Pons (tissue), 1 donor: Measurements from ENCODE around the gene ZMAT5.

Experiments used
- DNase-seq: peaks from one replicate; pipeline ENCODE4 v3.0.0-alpha.2; 2016; ENCODE audit warnings: low spot score

Gene ZMAT5

DNA sequence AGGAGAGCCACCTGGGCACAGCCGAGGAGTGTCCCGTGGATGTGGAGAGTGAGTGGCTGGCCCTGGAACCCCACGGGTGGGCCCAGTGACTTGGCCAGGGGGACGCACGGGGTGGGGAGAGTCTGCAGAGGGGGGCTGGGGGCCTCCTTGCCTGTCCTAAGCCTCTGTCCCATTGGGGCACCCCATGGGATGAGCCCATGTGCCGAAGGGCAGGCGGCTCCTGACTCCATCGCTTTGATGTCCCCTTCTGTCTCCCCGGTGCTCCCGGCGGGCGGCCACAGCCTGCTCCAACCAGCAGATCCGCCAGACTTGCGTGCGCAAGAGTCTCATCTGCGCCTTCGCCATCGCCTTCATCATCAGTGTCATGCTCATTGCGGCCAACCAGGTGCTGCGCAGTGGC lies 37.6 kb downstream of the ZMAT5 start:
- no peak for DNase-seq

GRCh38 chr22:29727131-29727523 lies 39.7 kb downstream of the ZMAT5 start:
- DNase-seq = no peak

DNA sequence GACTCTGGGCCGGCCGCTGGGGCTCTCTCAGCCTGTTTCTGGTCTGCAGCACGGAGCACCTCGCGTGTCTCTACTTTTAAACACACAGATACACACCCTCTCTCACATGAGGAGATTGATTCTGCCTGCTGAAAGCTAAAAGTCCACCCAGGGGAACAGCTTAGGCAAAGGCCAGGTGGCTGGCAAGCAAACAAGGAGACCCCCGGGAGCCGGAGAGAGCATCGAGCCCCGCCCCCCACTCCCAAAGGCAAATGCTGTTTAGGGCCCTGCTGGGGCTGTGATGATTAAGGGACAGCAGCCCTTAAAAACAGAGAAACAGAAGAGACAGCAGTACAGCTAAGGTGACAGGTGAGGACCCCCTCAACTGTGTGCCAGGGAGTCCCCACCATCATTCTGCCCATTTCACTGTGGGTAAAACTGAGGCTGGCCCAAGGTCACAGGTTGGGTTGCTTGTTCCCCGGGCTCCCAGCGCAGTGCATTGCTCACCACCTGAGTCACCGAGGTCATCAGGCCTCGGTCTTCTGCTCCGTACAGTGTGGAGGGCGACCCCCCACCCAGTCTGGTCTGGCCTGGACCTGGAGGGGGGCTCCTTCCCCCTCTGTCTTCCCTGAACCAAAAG lies 40.2 kb downstream of the ZMAT5 start:
- no peak for DNase-seq

DNA sequence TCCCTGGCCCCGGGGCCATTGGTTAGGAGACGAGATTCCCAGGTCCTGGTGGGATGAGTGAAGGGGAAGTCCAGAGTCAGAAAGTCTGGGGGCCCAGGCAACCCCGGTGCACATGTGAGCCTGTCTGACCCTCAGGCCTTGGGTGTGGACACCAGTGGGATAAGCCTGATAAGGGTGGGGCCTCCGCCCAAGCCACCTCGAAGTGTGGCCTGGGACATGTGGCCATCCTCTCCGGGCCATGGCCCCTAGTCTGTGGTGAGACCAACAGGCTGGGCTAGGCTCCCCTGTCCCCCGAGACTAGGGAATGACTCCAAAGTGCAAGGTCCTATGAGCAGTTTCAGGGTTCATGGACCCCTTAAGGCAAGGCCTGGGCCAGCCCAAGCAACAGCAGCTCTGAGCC lies 40.7 kb downstream of the ZMAT5 start:
- no peak for DNase-seq

DNA sequence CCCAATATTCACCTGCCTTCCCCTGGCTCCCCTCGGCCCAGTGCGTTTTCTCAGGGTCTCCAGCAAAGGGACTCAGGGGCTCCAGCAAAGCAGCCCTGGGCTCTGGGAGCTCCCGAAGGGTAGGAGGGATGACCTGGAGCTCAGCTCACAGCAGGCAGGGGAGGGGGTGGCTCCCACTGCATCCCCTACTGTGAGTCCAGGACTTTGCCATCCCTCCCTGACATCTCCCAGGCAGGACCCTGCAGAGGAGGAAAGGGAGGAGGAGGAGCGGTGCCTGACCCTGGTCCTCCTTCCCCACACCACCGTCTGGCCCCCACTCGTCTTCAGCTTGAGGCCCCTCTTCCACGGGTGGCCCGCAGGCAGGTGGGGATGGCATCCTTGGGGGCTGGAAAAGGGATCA lies 42.0 kb downstream of the ZMAT5 start:
- no peak for DNase-seq

DNA sequence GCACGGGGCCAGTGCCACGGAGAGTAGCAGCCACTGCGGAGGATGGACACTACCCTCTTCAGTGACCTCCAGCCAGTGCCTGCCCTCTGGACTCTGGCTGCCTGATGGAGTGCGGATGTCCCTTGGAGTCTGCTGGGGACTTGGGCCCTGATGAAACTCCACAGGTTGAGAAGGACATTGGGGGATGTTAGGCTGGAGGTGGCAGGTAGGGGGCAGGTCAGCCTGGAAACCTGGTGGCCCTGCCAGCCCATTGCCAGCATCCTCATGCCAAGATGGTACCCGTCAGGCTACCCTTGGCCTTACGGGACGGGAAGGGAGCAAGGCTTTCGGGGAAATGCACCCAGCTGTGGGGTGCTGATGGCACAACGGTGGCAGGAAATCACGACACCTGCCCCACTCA lies 43.0 kb downstream of the ZMAT5 start:
- DNase-seq = no peak

DNA sequence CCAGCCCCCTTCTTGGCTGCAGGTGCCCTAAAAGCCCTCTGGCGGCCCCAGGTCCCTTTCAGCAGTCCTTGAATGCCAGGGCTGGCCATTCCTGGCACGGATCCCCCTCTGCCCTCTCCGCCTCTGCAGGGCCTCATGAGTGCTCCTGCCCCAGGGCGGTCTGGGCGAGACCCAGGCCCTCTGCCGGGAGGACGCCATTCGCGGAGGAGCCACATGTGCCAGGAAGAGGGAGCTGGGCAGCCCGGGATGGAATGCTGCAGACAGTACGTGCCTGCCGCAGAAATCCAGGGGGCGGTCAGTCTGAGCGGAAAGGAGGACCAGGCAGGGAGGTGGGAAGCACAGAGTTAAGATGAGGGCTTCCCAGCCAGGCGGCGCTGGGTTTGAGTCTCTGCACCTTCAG lies 44.2 kb downstream of the ZMAT5 start:
- DNase-seq = no peak

GRCh38 chr22:29722151-29722550 lies 44.7 kb downstream of the ZMAT5 start:
- no peak for DNase-seq

DNA sequence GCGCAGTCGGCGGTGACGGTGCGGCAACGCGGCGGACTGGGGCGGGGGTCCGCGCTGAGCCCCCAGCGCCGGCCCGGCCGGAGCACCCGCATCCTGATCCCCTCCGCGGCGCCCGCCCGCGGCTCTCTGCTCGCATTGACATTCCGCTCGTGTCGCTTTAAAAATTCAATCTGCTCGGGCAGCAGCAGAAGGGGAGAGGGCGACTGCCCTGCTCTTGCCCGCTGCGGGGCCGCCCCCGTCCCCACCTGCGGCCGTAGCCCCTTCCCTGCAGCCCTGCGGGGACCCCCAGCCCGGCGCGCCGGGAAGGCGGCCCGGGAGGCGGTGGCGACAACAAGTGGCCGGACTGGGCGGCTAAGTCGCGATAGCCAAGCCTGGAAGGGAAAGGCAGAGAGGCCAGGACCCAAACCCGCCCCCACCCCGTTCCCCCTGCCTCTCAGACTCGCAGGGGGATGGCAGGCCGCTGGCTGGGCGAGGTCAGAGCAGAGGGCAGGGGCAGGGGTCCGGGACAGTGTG lies 45.9 kb downstream of the ZMAT5 start:
- DNase-seq = no peak

DNA sequence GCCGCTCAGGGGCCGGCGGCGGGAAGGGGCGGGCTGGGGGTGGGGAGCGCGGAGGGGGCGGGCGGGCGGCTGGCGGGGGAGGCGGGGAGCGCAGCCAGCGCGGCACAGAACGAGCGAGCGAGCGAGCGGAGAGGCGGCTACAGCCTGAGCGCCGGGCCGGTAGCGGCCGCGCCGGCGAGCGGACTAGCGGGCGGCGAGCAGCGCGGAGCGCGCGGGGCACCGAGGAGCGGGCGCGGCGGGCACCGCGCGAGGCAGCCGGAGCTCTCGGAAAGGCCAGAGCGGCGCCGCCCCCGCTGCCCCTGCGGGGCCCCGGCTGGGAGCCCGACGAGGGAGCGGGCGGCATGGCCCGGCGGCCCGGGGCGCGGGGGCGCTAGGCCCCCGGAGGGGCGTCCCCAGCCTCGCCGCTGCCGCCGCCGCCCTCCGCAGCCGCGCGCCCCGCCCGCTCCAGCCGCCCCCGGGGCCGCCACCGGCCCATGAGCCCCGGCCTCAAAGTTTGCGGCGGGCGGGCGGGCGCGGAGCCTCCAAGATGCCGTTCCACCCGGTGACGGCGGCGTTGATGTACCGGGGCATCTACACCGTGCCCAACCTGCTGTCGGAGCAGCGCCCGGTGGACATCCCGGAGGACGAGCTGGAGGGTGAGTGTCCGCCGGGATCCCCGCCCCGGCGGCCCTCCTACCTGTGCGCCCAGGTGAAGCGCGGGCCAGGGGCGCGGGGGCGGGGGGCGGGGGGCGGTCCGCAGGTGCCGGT lies 46.7 kb downstream of the ZMAT5 start, which contains the start of gene CABP7:
CABP7 (plus strand) TSS at position 105 of the 747 bp plus-strand sequence; CDS start at position 527, 422 bp downstream.
- no peak for DNase-seq

DNA sequence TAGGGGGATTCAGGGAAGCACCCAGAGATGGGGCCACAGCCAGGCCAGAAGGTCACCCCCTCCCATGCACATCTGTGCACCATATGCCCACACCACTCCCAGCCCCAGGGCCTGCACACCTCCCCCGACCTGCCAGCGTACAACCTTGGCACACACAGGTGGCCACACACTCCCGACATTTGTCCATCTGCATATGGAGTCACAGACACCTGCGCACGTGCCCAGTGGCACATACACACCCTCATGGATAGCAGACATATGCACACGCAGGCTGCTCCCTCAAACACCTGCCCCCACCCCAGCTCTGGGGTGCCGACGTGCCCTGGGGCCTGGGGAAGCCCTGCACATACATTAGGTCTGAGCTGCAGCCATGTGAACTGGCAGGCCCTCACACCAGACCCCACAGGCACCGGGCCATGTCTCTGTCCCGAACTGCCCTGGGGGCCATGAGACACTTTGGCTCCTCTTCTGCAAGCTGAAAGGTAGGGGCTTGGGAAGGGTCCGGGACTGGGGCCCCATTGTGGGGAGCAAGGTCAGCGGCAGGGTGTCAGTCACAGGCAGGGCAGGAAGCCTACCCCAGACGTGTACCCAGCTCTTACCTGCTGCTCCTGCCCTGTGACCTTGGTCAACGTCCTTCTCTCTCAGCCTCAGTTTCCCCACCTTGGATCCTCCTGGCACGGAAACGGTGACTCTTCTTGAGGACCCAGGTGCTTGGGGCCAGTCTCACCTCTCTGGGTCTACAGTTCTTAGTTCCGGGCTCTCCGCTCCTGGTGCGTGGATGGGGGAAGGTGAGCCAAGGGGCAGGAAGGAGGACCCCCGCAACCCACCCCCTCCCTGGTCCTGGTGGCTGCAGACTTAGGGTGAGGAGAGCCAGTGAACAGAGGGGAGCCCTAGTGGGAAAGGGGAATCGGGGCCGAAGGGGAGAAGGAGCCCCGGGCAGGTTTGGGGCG lies 47.6 kb downstream of the ZMAT5 start:
- no peak for DNase-seq

GRCh38 chr22:29717789-29718188 lies 49.0 kb downstream of the ZMAT5 start:
- no peak for DNase-seq

GRCh38 chr22:29716814-29717545 lies 49.8 kb downstream of the ZMAT5 start:
- peak; percentile 94 for DNase-seq

DNA sequence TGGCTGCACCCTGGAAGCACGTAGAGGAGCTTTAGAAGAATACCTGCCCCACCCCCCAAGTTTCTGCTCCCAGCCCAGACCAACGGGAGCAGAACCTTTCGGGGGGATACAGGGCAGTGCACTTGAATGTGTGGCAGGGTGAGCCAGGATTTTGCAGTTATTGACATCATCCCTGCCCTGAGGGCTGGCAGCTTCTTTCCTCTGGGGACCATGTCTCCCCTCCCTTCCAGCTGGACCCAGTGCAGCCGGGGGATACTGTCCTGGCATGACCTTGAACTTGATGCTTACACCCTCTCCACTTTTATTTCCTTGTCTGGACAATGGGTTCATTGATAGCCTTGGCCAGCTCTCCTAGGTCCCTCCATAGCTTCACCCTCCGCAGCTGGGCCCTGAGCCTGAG lies 51.1 kb downstream of the ZMAT5 start:
- DNase-seq = no peak

GRCh38 chr22:29715240-29715639 lies 51.6 kb downstream of the ZMAT5 start:
- no peak for DNase-seq

- DNase-seq = no peak
Measured at GRCh38 chr22:29713156-29713727, 53.6 kb downstream of the ZMAT5 start.

- no peak for DNase-seq
Measured at GRCh38 chr22:29712119-29712518, 54.7 kb downstream of the ZMAT5 start.

DNA sequence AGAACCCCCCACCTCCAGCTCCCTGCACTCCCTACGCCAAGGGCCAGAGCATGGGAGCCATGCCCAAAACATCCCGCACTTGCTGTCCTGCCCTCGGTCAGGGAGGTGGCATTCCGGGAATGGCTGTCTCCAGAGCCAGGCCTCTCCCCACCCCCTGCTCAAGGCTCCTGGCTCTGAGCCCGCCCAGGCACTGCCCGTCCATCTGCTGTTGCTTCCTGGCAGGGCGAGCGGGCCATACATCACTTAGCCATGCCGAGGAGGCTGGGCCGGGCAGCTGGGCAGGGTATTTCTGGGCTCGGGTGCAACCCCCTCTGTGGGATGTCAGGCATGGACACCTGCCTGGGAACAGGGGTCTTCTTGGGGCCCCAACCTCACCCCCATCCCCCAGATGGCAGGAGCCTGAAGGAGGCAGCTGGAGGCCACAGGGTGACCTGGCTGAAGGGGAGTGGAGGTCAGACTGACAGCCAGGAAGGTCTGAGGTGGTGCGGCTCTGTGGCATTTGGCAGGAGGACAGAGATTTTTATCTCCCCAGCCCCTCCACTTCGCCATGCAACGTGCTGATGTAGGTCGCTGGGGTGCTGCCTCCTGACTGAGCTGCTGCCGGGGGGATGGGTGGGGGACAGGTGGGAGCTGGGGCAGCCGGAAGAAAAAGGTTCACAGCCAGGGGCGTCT lies 55.7 kb downstream of the ZMAT5 start:
- DNase-seq = no peak

- DNase-seq = no peak
Measured at GRCh38 chr22:29710193-29710592, 56.6 kb downstream of the ZMAT5 start.

DNA sequence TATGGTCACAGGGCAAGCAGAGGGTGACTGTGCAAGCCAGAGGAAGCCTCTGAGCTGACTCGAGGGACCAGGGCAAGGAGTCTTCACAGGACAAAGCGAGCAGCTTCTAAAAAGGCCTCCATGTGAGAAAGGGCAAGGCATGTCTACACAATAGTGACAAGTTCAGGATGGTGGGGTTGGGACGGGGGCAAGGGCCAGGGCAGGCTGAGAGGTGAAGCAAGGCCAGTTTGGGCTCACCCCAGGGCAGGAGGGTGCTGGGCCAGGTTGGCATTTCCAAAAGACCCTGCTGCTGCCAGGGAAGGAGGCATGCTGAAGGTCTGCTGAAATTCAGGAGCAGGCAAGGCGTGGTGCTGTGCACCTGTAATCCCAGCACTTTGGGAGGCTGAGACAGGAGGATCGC lies 59.3 kb downstream of the ZMAT5 start:
- DNase-seq = no peak

- no peak for DNase-seq
Measured at GRCh38 chr22:29707010-29707409, 59.8 kb downstream of the ZMAT5 start.
